IPS-18c (cell line): ENCODE data around the gene RAB29.

ENCODE experiments used
- H3K4me3 ChIP-seq: 2 replicates; pipeline ENCODE4 v1.7.0; 2013; ENCODE audit warnings: low read depth, mild to moderate bottlenecking, low read length, moderate library complexity; ENCODE audit not compliant: insufficient read depth
- H3K9me3 ChIP-seq: one replicate; pipeline ENCODE4 v1.6.1; 2013; ENCODE audit warnings: mild to moderate bottlenecking, low read length, moderate library complexity; ENCODE audit not compliant: control insufficient read depth, insufficient read depth

The RAB29 gene

GRCh38 chr1:205774198-205775014, 876 bp downstream of the RAB29 start:
- peak overlapping the region; percentile 63 for H3K4me3 ChIP-seq
- H3K9me3 ChIP-seq = no peaks in the 10 kb centered on the region

- H3K4me3 ChIP-seq = no peak overlapping the region
Observed at GRCh38 chr1:205772607-205773032, 2.7 kb downstream of the RAB29 start.

GRCh38 chr1:205770618-205771017, 4.7 kb downstream of the RAB29 start:
- no peaks in the 10 kb centered on the region for H3K9me3 ChIP-seq
- H3K4me3 ChIP-seq = no peak overlapping the region

More at GRCh38 chr1:205772607-205773032, 2.7 kb downstream of the RAB29 start:
- H3K9me3 ChIP-seq = no peaks in the 10 kb centered on the region

- H3K9me3 ChIP-seq = no peaks in the 10 kb centered on the region
- H3K4me3 ChIP-seq = no peak overlapping the region
Observed at GRCh38 chr1:205769641-205770365, 5.5 kb downstream of the RAB29 start.

GRCh38 chr1:205767248-205767647, 8.0 kb downstream of the RAB29 start:
- H3K4me3 ChIP-seq = no peak overlapping the region
- H3K9me3 ChIP-seq = no peaks in the 10 kb centered on the region

GRCh38 chr1:205766570-205766969, 8.7 kb downstream of the RAB29 start:
- Histone ChIP-seq H3K9me3 (no peaks in the 10 kb centered on the region), H3K4me3 (no peak overlapping the region)

GRCh38 chr1:205766038-205766437, 9.2 kb downstream of the RAB29 start:
- H3K4me3 ChIP-seq = no peak overlapping the region
- H3K9me3 ChIP-seq = no peaks in the 10 kb centered on the region

GRCh38 chr1:205764578-205764977, 10.7 kb downstream of the RAB29 start:
- H3K9me3 ChIP-seq = no peaks in the 10 kb centered on the region
- no peak overlapping the region for H3K4me3 ChIP-seq

- no peak overlapping the region for H3K4me3 ChIP-seq
- no peaks in the 10 kb centered on the region for H3K9me3 ChIP-seq
Observed at GRCh38 chr1:205763980-205764379, 11.3 kb downstream of the RAB29 start.

GRCh38 chr1:205760606-205761005, 14.7 kb downstream of the RAB29 start:
- H3K9me3 ChIP-seq = no peaks in the 10 kb centered on the region

GRCh38 chr1:205756552-205756951, 18.7 kb downstream of the RAB29 start:
- no peak overlapping the region for H3K4me3 ChIP-seq

More at GRCh38 chr1:205760606-205761005, 14.7 kb downstream of the RAB29 start:
- H3K4me3 ChIP-seq = no peak overlapping the region

GRCh38 chr1:205754857-205755256, 20.4 kb downstream of the RAB29 start:
- no peaks in the 10 kb centered on the region for H3K9me3 ChIP-seq
- H3K4me3 ChIP-seq = no peak overlapping the region

More at GRCh38 chr1:205756552-205756951, 18.7 kb downstream of the RAB29 start:
- H3K9me3 ChIP-seq = no peaks in the 10 kb centered on the region

- H3K9me3 ChIP-seq = no peaks in the 10 kb centered on the region
- 0 out of 2 replicates have a peak overlapping the region, but pooled peaks have one; percentile 92 for H3K4me3 ChIP-seq
Observed at GRCh38 chr1:205751036-205751651, 24.1 kb downstream of the RAB29 start.

GRCh38 chr1:205750138-205751035, 24.9 kb downstream of the RAB29 start, which contains the start of gene NUCKS1:
Gene NUCKS1, minus strand, starts transcription at chr1:205750182. Its CDS starts 209 bp downstream, at chr1:205749973.
- peak within 1 kb of the TSS; percentile 92 for H3K4me3 ChIP-seq
- H3K9me3 ChIP-seq = no peaks in the 10 kb centered on the region

GRCh38 chr1:205749234-205750137, 25.8 kb downstream of the RAB29 start:
- Histone ChIP-seq H3K9me3 (no peaks in the 10 kb centered on the region), H3K4me3 (peak overlapping the region; percentile 92)
